ENCODE data around the gene SCART1.
"Not testable (repeated sequence)": the region's sequence is repeated elsewhere in the genome, so short reads cannot be mapped to it uniquely, and the experiment has no call there.

The SCART1 gene

DNA sequence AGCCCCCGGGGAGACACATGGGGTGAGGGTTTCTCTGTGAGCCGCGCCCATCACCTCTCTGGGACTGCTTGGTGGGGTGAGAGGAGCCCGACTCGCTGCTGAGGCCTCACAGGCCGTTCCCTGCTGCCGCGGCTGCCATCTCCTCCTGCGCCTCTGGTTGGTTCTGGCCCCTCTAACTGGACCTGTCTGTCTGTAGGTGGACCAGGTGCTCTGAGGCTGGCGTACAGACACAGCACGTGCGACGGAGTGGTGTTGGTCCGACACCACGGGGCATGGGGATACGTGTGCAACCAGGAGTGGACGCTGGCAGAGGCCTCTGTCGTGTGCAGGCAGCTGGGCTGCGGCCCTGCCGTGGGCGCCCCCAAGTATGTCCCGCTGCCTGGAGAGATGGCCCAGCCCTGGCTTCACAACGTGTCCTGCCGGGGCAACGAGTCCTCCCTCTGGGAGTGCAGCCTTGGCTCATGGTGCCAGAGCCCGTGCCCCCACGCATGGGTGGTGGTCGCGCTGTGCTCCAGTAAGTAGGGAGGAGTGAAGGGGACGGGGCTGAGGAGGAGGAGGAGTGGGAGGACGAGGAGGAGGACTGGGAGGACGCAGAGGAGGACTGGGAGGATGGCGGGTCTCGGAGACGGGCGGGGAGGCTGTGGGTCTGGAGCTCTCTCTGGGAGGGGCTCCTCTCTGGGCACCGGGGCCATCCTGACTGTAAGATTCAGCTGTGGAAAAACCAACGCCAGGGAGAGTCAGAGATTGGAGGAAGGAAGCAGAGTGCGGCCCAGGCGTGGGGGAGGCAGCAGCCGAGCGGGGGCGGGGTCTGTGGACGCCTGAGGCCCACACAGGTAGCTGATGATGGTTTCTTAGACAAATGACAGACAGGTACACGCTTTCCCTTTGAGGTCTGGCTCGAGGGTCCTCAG, 2.6 kb downstream of the SCART1 start:
- DNase-seq = no peak

DNA sequence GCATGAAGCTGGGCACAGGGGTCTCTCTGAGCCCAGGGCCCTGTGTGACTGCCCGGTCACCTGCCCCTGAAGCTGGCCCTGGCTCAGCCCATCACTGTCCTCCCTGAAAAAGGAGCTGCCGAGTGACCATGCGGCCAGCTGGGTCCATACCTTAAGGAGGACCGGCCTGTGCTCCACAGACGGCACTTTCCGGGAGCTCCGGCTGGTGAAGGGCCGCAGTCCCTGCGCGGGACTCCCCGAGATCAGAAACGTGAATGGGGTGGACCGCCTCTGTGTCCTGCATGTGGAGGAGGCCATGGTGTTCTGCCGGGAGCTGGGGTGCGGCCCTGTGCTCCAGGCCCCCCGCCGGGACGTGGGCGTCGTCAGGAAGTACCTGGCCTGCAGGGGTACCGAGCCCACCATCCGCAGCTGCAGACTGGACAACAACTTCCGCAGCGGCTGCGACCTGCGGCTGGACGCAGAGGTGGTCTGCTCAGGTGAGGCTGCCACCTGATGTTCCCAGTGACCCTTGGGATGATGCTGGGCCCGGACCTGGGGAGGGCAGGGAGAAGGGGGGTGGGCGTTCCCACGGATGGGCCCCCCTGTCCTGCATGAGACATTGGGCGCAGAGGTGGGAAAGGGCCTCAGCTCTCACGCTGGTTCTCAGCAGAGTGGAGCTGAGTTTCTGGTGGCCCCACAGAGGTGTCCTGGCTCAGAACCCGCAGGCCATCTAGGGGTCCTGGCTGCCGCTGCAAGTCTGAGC, 3.5 kb downstream of the SCART1 start:
- DNase-seq = no peak

DNA sequence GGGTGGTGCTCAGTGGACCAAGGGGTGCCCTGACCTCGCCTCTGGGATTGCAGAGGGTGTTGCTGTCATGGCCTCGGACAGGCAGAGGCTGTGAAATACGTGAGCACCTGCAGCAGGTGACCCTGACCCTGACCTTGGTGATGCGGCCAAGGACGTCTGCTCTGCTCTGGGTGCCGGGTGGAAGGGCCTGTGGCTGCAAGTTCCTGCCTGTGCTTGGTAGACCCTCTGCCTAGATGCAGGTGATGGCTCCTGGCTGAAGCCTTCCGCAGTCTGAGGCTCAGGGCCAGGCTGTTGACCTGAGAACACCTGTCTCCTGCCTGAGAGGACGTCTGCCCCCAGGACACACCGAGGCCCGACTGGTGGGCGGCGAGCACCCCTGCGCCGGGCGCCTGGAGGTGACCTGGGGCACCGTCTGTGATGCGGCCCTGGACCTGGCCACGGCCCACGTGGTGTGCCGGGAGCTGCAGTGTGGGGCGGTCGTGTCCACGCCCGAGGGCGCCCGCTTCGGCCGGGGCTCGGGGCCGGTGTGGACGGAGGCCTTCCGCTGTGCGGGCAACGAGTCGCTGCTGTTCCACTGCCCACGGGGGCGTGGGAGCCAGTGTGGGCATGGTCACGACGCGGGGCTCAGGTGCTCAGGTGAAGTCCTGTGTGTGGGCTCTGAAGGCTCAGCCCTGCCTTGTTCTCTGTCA, 4.4 kb downstream of the SCART1 start:
- DNase-seq = no peak

DNA sequence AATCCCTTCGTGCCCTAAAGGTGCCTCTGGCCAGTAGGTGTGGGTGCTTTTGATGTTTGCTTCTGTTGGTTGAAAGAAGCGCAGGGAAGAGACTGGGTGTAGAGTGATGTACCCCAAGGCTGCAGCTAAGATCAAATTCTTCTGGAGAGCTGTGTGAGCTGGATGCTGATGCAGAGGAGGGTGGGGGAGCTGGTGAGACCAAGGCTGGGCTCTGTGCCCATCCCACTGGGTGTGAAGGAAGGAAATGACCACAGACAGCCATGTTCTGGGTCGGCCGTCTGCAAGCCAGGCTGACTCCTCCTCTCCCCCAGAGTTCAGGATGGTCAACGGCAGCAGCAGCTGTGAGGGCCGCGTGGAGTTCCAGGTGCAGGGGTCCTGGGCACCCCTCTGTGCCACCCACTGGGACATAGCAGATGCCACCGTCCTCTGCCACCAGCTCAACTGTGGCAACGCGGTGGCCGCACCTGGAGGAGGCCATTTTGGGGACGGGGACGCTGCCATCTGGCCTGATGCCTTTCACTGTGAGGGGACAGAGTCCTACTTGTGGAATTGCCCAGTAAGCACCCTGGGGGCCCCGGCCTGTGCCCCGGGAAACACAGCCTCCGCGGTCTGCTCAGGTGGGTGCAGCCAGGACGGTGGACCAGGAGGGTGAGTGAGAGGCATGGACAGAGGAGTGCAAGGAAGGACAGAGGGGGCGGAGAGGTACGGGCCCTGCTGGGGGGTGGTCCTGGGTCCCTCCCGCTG, 5.1 kb downstream of the SCART1 start:
- no peak for DNase-seq

DNA sequence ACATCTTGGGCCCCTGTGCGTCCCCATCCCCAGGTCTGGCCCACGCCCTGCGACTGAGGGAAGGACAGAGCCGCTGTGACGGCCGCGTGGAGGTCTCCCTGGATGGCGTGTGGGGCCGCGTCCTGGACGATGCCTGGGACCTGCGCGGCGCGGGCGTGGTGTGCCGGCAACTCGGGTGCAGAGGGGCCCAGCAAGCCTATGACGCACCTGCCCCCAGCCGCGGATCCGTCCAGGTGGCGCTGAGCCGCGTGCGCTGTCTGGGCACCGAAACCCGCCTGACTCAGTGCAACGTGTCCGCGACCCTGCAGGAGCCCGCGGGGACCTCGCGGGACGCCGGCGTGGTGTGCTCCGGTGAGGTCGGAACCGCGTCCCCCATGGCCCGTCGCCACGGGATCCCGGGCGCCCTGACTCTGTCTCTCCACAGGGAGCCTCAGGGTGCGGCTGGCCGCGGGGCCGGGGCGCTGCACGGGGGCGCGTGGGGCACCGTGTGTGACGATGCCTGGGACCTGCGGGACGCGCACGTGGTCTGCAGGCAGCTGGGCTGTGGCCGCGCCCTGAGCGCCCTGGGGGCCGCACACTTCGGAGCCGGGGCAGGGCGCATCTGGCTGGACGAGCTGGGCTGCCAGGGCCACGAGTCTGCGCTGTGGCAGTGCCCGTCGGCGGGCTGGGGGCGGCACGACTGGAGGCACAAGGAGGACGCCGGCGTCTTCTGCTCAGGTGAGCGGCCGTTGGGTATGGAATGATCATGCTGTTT, 5.9 kb downstream of the SCART1 start:
- no peak for DNase-seq

DNA sequence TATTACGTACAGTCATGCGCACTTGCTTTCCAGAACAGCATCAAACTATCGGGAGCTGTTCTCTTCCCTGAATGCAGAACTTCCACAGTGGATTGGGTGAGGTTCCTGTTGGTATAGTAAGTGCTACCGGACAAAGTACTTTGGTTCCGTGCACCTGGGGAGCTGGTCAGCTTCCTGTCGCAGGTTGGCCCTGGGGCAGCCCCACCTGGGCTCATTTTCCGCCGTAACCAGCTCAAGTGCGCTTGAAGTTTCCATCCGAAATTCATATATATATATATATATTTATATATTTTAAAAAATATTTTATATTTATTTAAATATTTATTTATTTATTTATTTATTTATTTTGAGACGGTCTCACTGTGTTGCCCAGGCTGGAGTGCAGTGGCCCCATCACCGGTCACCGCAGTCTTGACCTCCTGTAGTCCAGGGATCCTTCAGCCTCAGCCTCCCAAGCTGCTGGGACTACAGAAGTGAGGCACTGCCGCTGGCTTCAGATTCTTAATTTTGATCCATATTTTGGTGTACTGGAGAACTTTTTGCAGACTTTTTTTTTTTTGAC, 6.5 kb downstream of the SCART1 start:
- no peak for DNase-seq

DNA sequence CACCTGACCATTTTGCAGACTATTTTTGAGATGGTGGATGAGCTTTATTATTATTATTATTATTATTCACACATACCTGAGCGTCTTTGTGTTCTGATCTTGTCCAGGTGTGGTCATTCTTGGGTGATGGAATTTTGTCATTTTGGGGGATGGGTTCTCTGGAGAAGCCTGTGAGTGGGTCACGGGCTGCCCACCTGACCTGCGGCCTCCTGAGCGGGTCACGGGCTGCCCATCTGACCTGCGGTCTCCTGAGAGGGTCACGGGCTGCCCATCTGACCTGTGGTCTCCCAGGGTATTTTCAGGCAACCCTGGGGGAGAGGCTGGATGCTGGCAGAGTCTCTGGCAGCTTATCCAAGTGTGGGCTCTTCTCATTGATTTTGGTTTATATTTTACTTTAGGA, 7.3 kb downstream of the SCART1 start:
- no peak for DNase-seq

DNA sequence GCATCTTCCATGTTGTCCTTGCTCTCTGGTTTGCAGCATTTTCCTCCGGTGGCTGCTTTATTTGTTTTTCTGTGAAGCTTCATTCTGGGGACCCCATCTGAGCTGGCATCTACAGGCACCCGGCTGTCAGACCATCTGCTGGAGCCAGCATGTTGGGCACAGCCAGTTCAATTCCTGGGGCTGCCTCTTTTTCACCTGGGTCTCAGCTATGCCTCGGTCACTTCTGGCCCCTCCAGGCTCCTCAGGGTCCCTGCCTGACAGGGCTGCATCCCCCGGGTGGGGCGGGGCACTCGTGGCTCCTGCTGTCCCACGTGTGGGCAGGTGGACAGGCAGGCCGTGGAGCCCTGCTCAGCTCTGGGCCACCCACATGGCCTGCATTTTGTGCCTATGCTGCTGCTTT, 8.1 kb downstream of the SCART1 start:
- no peak for DNase-seq

DNA sequence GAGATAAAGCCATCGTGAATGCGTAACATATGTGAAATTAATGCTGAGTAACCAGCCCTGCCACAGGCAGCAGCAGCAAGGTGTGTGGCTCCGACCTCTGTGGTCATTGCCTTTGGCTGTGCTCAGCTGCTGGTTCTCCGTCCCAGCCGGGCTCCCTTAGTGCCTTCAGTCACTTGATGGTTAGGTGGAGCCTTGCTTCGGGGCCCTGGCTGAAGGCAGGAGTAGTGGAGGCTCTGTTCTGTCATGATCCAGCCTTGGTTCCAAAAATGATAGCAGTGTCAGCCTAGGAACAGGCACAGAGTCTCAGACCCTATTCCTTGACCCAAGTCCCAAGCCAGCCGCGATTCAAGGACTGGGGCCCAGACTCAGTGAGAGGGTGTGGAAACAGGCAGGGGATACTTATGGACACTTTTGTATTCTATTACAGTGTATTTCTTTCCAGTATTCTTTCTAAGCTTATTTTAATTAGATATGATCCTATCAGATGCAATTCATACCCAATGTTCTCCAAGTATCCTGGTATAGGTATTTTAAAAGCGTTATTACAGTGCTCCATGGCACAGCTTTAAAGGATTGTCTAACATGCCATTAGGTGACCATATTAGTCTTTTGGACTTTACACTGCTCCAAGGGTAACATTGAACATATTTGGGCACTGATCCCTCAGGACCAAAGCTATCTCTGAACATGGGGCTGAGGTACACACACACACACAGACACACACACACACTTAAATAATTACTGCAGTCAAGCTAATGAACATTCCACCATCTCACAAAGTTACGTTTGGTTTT, 9.0 kb downstream of the SCART1 start:
- no peak for DNase-seq

DNA sequence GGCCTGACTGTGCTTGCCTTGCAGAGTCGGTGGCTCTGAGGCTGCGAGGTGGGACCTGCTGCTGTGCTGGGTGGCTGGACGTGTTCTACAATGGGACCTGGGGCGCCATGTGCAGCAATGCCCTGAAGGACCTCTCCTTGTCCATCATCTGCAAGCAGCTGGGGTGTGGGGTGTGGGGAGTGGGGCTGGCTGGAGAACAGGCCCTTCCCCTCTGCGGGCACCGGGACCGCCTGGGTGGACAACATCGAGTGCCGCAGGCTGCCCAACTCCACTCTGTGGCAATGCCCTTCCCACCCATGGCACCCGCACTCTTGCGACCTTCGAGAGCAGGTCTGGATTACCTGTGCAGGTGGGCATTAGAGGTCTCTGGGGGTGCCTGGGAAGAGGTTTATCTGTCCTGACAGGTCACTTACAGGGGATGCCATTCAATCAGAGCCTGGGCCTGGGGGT, 10.9 kb downstream of the SCART1 start:
- DNase-seq = no peak

DNA sequence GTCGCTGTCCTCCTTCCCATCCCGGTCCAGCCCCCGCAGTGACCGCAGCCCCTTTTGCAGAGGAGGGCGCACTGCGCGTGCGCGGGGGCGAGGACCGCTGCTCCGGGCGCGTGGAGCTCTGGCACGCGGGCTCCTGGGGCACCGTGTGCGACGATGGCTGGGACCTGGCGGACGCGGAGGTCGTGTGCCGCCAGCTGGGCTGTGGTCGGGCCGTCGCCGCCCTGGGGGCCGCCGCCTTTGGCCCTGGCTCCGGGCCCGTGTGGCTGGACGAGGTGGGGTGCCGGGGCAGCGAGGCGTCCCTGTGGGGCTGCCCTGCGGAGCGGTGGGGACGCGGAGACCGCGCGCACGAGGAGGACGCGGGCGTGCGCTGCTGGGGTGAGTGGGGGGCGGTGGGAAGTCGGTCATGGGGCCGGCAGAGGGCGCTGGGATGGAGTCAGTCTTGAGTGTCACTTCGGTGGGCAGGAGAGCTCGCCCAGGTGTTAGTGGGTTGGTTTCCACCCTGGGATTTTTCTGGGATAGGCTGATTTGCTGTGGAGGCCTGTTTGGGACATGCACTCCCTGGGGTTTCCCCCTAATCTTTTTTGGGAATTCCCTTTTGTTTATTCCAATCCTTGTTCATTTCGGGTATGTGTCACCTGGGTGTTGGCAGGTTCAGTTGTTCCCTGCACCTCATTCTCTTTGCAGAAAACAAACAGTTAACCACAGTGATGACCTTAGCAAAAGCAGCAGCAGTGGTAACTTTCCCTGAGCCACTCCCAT, 11.6 kb downstream of the SCART1 start:
- no peak for DNase-seq

DNA sequence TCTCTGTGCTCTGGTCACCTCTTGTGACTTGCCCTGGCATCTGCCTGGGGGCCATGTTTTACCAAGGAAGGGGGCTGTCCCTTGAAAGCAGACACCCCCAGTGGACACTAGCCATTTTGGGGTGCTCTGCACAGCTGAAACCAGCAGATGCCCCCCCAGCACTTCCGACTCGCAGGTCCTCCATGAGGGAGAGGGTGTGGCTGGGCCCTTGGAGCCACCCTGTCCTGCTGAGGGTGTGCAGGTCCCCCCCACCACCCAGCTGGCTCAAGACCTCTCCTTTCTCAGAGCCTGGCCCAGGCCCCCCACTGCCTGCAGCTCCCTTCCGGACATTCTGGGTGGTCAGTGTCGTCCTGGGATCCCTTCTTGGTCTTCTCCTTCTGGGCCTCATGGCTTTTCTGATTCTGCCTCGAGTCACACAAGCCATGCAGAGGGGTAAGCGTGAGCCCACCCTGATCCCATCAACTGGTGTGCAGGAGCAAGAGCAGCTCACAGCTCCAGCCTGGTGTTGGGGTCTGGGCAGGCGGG, 12.3 kb downstream of the SCART1 start:
- no peak for DNase-seq

DNA sequence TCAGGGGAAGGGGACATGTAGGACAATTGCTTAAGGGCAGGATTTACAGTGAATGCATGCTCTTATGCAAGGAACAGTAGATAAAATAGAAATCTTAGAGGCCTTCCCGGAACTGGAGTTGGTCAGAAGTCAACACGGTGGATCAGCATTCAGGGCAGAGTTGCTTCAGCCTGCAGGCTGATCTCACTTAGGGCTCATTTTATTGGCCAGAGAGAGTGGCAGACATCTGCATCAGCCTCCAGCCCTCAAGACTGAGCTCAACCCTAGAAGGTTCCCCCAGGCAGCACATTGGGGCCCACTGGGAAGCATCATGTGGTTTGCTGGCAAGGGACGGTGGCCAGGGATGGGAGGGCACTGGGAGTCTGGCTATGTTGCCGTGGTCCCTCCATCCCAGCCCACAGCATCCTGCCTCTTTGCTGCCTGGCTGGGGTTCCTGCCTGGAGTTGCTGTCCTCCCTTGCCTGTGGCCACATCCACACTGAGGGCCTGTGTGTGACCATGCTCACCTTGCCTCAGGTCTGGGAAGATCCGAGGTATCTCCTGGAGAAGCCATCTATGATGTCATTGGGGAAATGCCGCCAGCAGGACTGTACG, 13.0 kb downstream of the SCART1 start:
- DNase-seq = no peak

DNA sequence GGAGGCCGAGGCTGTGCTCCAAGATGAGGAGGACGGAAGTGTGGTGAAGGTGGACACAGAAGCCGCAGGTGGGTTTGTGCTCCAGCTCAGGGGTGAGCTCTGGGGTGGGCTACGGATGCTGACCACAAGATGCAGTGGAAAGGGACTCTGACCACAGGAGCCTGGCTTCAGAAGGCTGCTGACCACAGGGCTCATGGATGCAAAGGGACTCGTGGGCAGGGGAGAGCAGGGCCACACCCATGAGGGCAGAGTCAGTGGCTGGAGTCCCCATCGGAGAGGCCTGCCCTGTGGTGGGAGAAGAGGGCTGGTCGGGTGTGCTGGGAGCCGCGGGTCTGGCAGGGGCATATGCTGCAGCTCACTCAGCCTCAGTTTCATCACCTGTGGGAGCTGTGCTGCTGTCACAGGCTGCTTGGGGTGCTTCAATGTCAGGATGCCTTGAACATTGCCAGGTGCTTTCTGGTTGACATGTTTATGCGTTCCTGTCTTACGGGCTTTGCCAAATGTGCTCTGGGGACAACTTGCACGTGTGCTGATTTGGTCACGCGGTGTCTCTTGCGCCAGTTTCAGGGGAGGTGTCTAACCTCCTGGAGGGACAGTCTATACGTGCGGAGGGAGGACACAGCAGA, 13.7 kb downstream of the SCART1 start:
- no peak for DNase-seq

DNA sequence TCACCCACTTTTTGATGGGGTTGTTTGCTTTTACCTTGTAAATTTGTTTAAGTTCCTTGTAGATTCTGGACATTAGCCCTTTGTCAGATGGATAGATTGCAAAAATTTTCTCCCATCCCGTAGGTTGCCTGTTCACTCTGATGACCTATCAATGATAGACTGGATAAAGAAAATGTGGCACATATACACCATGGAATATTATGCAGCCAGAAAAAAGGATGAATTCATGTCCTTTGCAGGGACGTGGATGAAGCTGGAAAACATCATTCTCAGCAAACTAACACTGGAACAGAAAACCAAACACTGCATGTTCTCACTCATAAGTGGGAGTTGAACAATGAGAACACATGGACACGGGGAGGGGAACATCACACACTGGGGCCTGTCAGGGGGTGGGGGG, 15.5 kb downstream of the SCART1 start:
- not testable (repeated sequence) for DNase-seq

DNA sequence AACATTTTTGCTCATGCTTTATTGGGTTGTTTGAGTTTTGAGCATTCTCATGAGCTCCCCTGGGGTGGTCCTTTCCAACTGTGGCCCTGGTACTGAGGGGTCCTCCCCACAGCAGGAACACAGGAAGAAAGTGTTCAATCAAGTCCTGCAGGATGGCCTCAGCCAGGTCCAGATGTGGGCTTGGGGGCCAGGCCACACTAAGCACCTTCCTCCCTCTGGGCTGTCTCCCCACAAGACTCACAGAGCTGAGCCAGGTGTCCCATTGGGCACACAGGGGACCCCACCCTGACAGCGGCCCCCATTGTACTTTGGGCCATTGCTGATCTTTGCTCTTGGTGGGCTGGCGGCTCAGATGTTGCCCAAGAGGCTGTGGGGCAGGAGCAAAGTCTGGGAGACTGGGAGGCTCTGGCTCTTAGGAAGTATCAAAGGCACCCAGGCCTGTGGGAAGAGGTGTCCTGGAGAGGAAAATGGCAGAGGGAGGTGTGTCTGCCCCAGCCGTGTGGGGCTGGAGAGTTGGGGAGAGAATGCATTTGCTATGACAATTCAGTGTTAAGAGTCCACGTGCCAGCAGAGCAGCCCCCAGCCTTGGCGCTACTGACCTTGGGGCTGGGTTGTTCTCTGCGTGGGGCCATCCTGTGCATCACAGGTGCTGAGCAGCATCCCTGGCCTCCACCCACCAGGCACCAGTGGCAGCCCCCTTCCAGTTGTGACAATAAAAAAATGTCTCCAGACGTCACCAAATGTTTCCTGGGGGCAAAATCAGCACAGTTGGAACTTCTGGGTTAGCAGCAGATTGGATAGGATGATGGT, 17.8 kb downstream of the SCART1 start:
- no peak for DNase-seq

DNA sequence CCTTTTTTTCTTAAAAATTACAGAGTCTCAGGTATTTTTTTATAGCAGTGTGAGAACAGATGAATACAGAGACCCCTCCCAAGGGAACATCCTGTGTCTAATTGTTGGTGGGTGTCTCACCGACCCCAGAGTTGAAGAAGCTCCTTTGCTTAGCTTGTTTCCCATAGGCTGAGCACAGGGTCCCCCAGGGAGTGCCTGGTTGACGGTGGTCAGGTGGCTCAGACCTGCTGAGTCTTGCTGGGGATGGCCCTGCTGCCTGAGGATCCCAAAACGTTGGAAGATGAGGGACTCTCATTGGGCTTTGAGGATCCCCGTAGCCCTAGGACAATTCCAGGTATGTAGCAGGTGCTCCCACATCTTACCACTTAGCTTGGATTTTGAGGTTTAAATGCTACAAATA, 19.5 kb downstream of the SCART1 start:
- DNase-seq = no peak

DNA sequence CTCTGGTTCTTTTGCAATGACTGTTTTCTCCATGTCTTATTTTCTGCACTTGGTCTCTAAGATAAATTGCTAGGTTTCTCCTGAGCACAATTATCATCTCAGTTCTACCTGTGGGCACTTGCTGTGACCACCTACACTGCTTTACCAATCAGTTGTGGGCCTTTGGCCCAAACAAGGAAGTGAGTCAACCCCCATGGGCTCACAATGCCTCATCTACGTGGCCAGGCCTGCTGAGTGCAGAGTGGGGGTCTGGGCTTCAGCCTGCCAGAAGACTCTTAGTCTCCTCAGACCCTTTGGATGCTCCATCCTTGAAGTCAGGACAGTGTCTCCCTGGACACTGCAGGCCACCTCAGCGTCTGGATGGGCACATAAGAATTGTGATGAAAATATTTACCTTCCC, 20.3 kb downstream of the SCART1 start:
- DNase-seq = no peak

Data from right forelimb (tissue), 1 donor.